H1 (cell line): Measurements from ENCODE around the gene PTX4. TPM values are rescaled to one million over a fixed set of nuclear protein-coding genes. Genes with fewer than 3 reads are reported as not detected.

Source experiments
- CTCF ChIA-PET: fragments of 300-600 bp; sonication (Branson Sonifier 250); formaldehyde crosslinking; loops from one replicate; lab custom pipeline; 2021; ENCODE audit not compliant: partially characterized antibody; lab: Charles Lee
- POLR2A ChIA-PET: fragments of 300-600 bp; sonication (Branson Sonifier 250); formaldehyde crosslinking; loops from one replicate; lab custom pipeline; 2021; ENCODE audit warnings: inconsistent platforms; ENCODE audit not compliant: partially characterized antibody; lab: Charles Lee
- DNase-seq, 2 experiments: peaks; one replicate each; pipeline versions ENCODE4 v3.0.0 to v3.0.0-alpha.2; 2010 to 2022; ENCODE audit warnings: low spot score in 2 of 2, low read depth in 1 of 2, mixed read lengths in 1 of 2
- FAIRE-seq: peaks from 2 replicates; lab custom pipeline; 2011; peaks lifted over from hg19 to GRCh38; lab: Jason Lieb, UNC
- H2AFZ ChIP-seq: 2 replicates; pipeline ENCODE4 v1.8.1; 2012; ENCODE audit warnings: low read length, inconsistent platforms
- H2AK5ac ChIP-seq: 2 replicates; pipeline ENCODE4 v1.6.1; 2013; ENCODE audit warnings: low read depth, low read length
- H2BK120ac ChIP-seq: replicated peaks from 2 replicates; pipeline ENCODE3; 2013; ENCODE audit warnings: low read depth, low read length, inconsistent platforms
- H2BK12ac ChIP-seq: 2 replicates; pipeline ENCODE4 v1.6.1; 2013; ENCODE audit warnings: low read depth, low read length
- H2BK15ac ChIP-seq: 2 replicates; pipeline ENCODE4 v1.6.1; 2013; ENCODE audit warnings: low read length
- H2BK20ac ChIP-seq: 2 replicates; pipeline ENCODE4 v1.6.1; 2013; ENCODE audit warnings: low read length
- H2BK5ac ChIP-seq: 2 replicates; pipeline ENCODE4 v1.6.1; 2013; ENCODE audit warnings: low read depth, low read length
- H3K14ac ChIP-seq: 2 replicates; pipeline ENCODE4 v1.6.1; 2013; ENCODE audit warnings: inconsistent platforms; ENCODE audit not compliant: insufficient read length
- H3K18ac ChIP-seq: 2 replicates; pipeline ENCODE4 v1.6.1; 2013; ENCODE audit warnings: low read length; ENCODE audit errors: extremely low read depth
- H3K23ac ChIP-seq: 2 replicates; pipeline ENCODE4 v1.6.1; 2013; ENCODE audit warnings: inconsistent platforms; ENCODE audit not compliant: insufficient read length
- H3K23me2 ChIP-seq: 2 replicates; pipeline ENCODE4 v1.6.1; 2013; ENCODE audit warnings: low read depth, low read length
- H3K27ac ChIP-seq: 2 replicates; pipeline ENCODE4 v1.6.1; 2011; ENCODE audit warnings: low read depth, low read length, inconsistent platforms
- H3K27me3 ChIP-seq, 4 experiments: replicated peaks in 1 of 4; 1 replicate in 1 of 4; 2 replicates in 3 of 4; pipeline versions ENCODE4 v1.6.1 to v1.8.1; 2011 to 2013; ENCODE audit warnings: low read length in 3 of 4, mild to moderate bottlenecking in 3 of 4, inconsistent platforms in 2 of 4, mixed read lengths in 2 of 4, moderate library complexity in 1 of 4; ENCODE audit not compliant: control insufficient read depth in 3 of 4, insufficient read depth in 3 of 4; ENCODE audit errors: extremely low read depth in 1 of 4
- H3K36me3 ChIP-seq, 4 experiments: 2 replicates each; pipeline versions ENCODE4 v1.6.1 to v1.8.1; 2011 to 2013; ENCODE audit warnings: mild to moderate bottlenecking in 4 of 4, low read length in 3 of 4, moderate library complexity in 2 of 4, control low read depth in 1 of 4, inconsistent platforms in 1 of 4; ENCODE audit not compliant: insufficient read depth in 4 of 4, control insufficient read depth in 2 of 4
- H3K4ac ChIP-seq: replicated peaks from 2 replicates; pipeline ENCODE3; 2013; ENCODE audit warnings: low read length, low read depth, mixed read lengths, inconsistent platforms; ENCODE audit not compliant: insufficient read length
- H3K4me1 ChIP-seq, 4 experiments: replicated peaks in 1 of 4; 1 replicate in 1 of 4; 2 replicates in 3 of 4; pipeline versions ENCODE4 v1.6.1 to v1.8.1; 2011 to 2013; ENCODE audit warnings: low read length in 3 of 4, inconsistent platforms in 2 of 4, mixed read lengths in 1 of 4; ENCODE audit not compliant: insufficient read depth in 4 of 4, control insufficient read depth in 3 of 4
- H3K4me2 ChIP-seq, 2 experiments: 2 replicates each; pipeline versions ENCODE4 v1.6.1 to v1.8.1; 2011 to 2013; ENCODE audit warnings: low read depth in 2 of 2, low read length in 2 of 2, control low read depth in 1 of 2, inconsistent platforms in 1 of 2, mild to moderate bottlenecking in 1 of 2; ENCODE audit not compliant: insufficient read depth in 1 of 2
- H3K4me3 ChIP-seq, 4 experiments: fragments of 200-600, 300-600 bp in 1 of 4; sonication (generic), shearing (Covaris generic), sonication (Bioruptor Twin) in 1 of 4; 2 replicates each; pipeline versions ENCODE4 v1.5.1 to v1.8.1; 2011 to 2016; ENCODE audit warnings: low read length in 4 of 4, low read depth in 3 of 4, control low read depth in 2 of 4, inconsistent platforms in 2 of 4, mild to moderate bottlenecking in 2 of 4, mixed read lengths in 1 of 4, moderate library complexity in 1 of 4; ENCODE audit not compliant: insufficient read depth in 2 of 4; ENCODE audit errors: extremely low read depth in 1 of 4
- H3K56ac ChIP-seq: replicated peaks from 2 replicates; pipeline ENCODE3; 2013; ENCODE audit warnings: low read depth, mild to moderate bottlenecking, mixed read lengths, low read length, inconsistent platforms; ENCODE audit not compliant: insufficient read length
- H3K79me1 ChIP-seq: 2 replicates; pipeline ENCODE4 v1.6.1; 2013; ENCODE audit warnings: low read depth, low read length, control low read depth
- H3K79me2 ChIP-seq, 2 experiments: 2 replicates each; pipeline versions ENCODE4 v1.6.1 to v1.8.1; 2012 to 2013; ENCODE audit warnings: low read length in 2 of 2, mild to moderate bottlenecking in 2 of 2, inconsistent platforms in 1 of 2; ENCODE audit not compliant: insufficient read depth in 2 of 2, control insufficient read depth in 1 of 2
- H3K9ac ChIP-seq, 4 experiments: replicated peaks in 1 of 4; 1 replicate in 1 of 4; 2 replicates in 3 of 4; pipeline versions ENCODE4 v1.6.1 to v1.8.1; 2011 to 2013; ENCODE audit warnings: low read depth in 3 of 4, low read length in 3 of 4, control low read depth in 2 of 4, mild to moderate bottlenecking in 2 of 4, moderate library complexity in 2 of 4, inconsistent platforms in 1 of 4; ENCODE audit errors: extremely low read depth in 1 of 4
- H3K9me3 ChIP-seq, 2 experiments: 2 replicates each; pipeline versions ENCODE4 v1.6.1 to v1.8.1; 2012 to 2013; ENCODE audit warnings: mild to moderate bottlenecking in 2 of 2, moderate library complexity in 2 of 2, control low read depth in 1 of 2, inconsistent platforms in 1 of 2, low read depth in 1 of 2, low read length in 1 of 2, mixed read lengths in 1 of 2; ENCODE audit not compliant: insufficient read depth in 2 of 2
- H4K20me1 ChIP-seq, 2 experiments: replicated peaks in 1 of 2; 2 replicates each; pipeline versions ENCODE3 to v1.8.1; 2011 to 2013; ENCODE audit warnings: inconsistent platforms in 2 of 2, low read length in 2 of 2, mild to moderate bottlenecking in 1 of 2; ENCODE audit not compliant: insufficient read depth in 2 of 2, control insufficient read depth in 1 of 2
- H4K5ac ChIP-seq: 2 replicates; pipeline ENCODE4 v1.6.1; 2013; ENCODE audit warnings: low read length, low read depth, mixed read lengths, inconsistent platforms; ENCODE audit not compliant: insufficient read length
- H4K8ac ChIP-seq: 2 replicates; pipeline ENCODE4 v1.8.0; 2013; ENCODE audit warnings: mild to moderate bottlenecking, moderate library complexity, low read length, inconsistent platforms; ENCODE audit not compliant: insufficient read depth; ENCODE audit errors: extremely low read depth
- H4K91ac ChIP-seq: replicated peaks from 2 replicates; pipeline ENCODE3; 2013; ENCODE audit warnings: low read length, mixed read lengths, inconsistent platforms; ENCODE audit not compliant: insufficient read length
- CTBP2 ChIP-seq: IDR thresholded peaks from 2 replicates; pipeline ENCODE4 v1.7.0; 2011; ENCODE audit warnings: borderline replicate concordance, mild to moderate bottlenecking, moderate library complexity, mixed read lengths, low read length; ENCODE audit not compliant: insufficient read depth, insufficient read length
- E2F6 ChIP-seq: IDR thresholded peaks from 2 replicates; pipeline ENCODE4 v1.6.1; 2012; ENCODE audit warnings: inconsistent platforms
- EGR1 ChIP-seq: IDR thresholded peaks from 2 replicates; pipeline ENCODE4 v1.6.1; 2011; ENCODE audit warnings: low read depth, low read length, borderline replicate concordance
- EP300 ChIP-seq, 2 experiments: IDR thresholded peaks; 1 replicate in 1 of 2; 2 replicates in 1 of 2; pipeline ENCODE4 v1.6.1; 2011 to 2012; ENCODE audit warnings: low read depth in 2 of 2, low read length in 2 of 2, mild to moderate bottlenecking in 2 of 2, borderline replicate concordance in 1 of 2, inconsistent platforms in 1 of 2, moderate library complexity in 1 of 2
- HDAC2 ChIP-seq, 2 experiments: fragments of 300-600 bp in 1 of 2; sonication (generic) in 1 of 2; IDR thresholded peaks; 2 replicates each; pipeline ENCODE4 v1.6.1; 2011 to 2012; ENCODE audit warnings: low read depth in 2 of 2, low read length in 2 of 2, mild to moderate bottlenecking in 2 of 2, moderate library complexity in 2 of 2, borderline replicate concordance in 1 of 2, inconsistent platforms in 1 of 2
- HDAC6 ChIP-seq: IDR thresholded peaks from one replicate; pipeline ENCODE4 v1.7.1; 2012; ENCODE audit warnings: low read depth, mild to moderate bottlenecking, inconsistent platforms, low read length, moderate library complexity
- NRF1 ChIP-seq: IDR thresholded peaks from 2 replicates; pipeline ENCODE4 v1.6.1; 2011; ENCODE audit warnings: mild to moderate bottlenecking, low read depth, low read length, improper control_type of control experiment
- POLR2AphosphoS5 ChIP-seq: IDR thresholded peaks from 2 replicates; pipeline ENCODE4 v1.6.1; 2011; ENCODE audit warnings: low read depth, low read length
- POU5F1 ChIP-seq: IDR thresholded peaks from 2 replicates; pipeline ENCODE4 v1.6.1; 2011; ENCODE audit warnings: low read depth, mild to moderate bottlenecking, low read length, moderate library complexity
- SP2 ChIP-seq: IDR thresholded peaks from 2 replicates; pipeline ENCODE4 v1.6.1; 2012; ENCODE audit warnings: mild to moderate bottlenecking, low read length, inconsistent platforms
- TAF7 ChIP-seq: optimal IDR thresholded peaks from 2 replicates; pipeline ENCODE3; 2011; ENCODE audit warnings: low read depth, mild to moderate bottlenecking, inconsistent platforms, low read length, moderate library complexity, borderline replicate concordance
- TCF12 ChIP-seq: IDR thresholded peaks from 2 replicates; pipeline ENCODE4 v1.6.1; 2011; ENCODE audit warnings: low read depth, mild to moderate bottlenecking, low read length
- YY1 ChIP-seq: IDR thresholded peaks from 2 replicates; pipeline ENCODE4 v1.6.1; 2011; ENCODE audit warnings: low read depth, mild to moderate bottlenecking, low read length
- WGBS, 2 experiments: shearing (Covaris generic) in 1 of 2; methylation state at CpG; one replicate each; pipeline versions ENCODE4 v1.1.6 to v1.1.7; 2013 to 2015; ENCODE audit warnings: low lambda C conversion rate in 2 of 2, mixed read lengths in 2 of 2, inconsistent platforms in 1 of 2, low coverage in 1 of 2, missing lambda C conversion rate in 1 of 2; ENCODE audit not compliant: insufficient replicate concordance in 2 of 2, insufficient coverage in 1 of 2, insufficient read length in 1 of 2; ENCODE audit errors: extremely low coverage in 1 of 2, missing lambda C conversion rate in 1 of 2; 5-methylcytosine and 5-hydroxymethylcytosine counted together
- polyA plus RNA-seq, 7 experiments: library from polyadenylated mRNA; depleted of rRNA in 3 of 7; stranded (reverse) in 5 of 7; unstranded in 2 of 7; fragments of >200 nt in 5 of 7; fragments of 200-250 nt in 2 of 7; gene quantifications; 1 replicate in 5 of 7; 2 replicates in 1 of 7; 4 replicates in 1 of 7; pipeline versions ENCODE4 v1.2.1 to v1.2.3, GENCODE V29; 2011 to 2013; ENCODE audit warnings: missing spikeins in 2 of 7, mixed read lengths in 2 of 7
- total RNA-seq: library from RNA; stranded (reverse); fragmentation: NEBNext Ultra II Directional; extraction: Animal tissue kit (Norgen Biotek cat#: 25700); gene quantifications from 2 replicates; pipeline ENCODE4 v1.2.1, GENCODE V29; 2021

The PTX4 gene
- total and polyA plus RNA-seq, 2 of the 8 experiments (the other 6 are each of a cell fraction or from before 2014, with no cell fraction given) = not detected

DNA sequence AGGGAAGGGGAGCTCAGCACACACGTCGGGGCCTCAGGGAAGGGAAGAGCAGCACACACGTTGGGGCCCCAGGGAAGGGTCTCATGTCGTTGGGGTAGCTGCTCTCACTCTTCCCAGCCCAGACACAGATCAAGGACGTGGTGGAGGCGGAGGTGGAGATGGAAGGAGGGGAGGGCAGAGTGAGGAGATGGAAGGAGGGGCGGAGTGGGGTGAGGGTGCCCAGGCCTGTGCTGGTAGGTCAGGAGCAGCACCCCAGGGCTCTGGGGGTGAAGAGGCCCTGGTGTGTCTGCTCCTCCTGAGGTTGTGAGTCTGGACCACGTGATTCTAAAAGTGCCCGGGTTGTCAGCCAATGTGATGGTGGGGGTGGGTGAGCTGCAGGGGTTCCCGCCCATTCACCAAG is 28.8 kb downstream of the PTX4 start:
- H3K56ac ChIP-seq = no peak overlapping the region
- H3K79me1 ChIP-seq = no peaks in the 10 kb centered on the region; the same call in 1 of the 2 replicates
- no peak for TF ChIP-seq POU5F1
- no peak for TF ChIP-seq E2F6
- TF ChIP-seq CTBP2 = no peak
- TF ChIP-seq SP2 = no peak
- TF ChIP-seq EGR1 = no peak
- TF ChIP-seq YY1 = no peak
- no peak for TF ChIP-seq TAF7
- no peak for TF ChIP-seq HDAC6
- no peak for TF ChIP-seq HDAC2 (IDR thresholded peaks at IDR 0.05; ENCODE audit: borderline replicate concordance in 1 of 2, low read depth in 2 of 2, low read length in 2 of 2)
- no peak for TF ChIP-seq EP300 (IDR thresholded peaks at IDR 0.05; ENCODE audit: borderline replicate concordance in 1 of 2, low read depth in 2 of 2, low read length in 2 of 2)
- no peak for TF ChIP-seq NRF1
- TF ChIP-seq TCF12 = no peak
- TF ChIP-seq POLR2AphosphoS5 = no peak
- no peak overlapping the region for H3K18ac ChIP-seq
- no peak overlapping the region for H2BK5ac ChIP-seq
- no peak overlapping the region for H3K14ac ChIP-seq
- peaks cover 0 to 37% (median 6%) of the 10 kb centered on the region in 4 experiments; a peak in 6 of 8 replicates for H3K36me3 ChIP-seq
- H3K27ac ChIP-seq = no peak overlapping the region
- CTCF ChIA-PET = interaction anchor here (0.6 to 0.8 kb wide), 3 partner anchors 11 to 299 kb away, joined by 3 read pairs; no protein-coding TSS in a partner anchor
- H3K4me2 ChIP-seq = no peak overlapping the region
- peaks cover 0 to 7% of the 10 kb centered on the region in 2 experiments for H4K20me1 ChIP-seq
- H2AK5ac ChIP-seq = no peak overlapping the region
- FAIRE-seq (no peak), DNase-seq (peak in 1 of 2 experiments; percentile 19)
- H3K9ac ChIP-seq = no peak overlapping the region
- no peak overlapping the region for H3K23ac ChIP-seq
- no peak overlapping the region for H3K4me3 ChIP-seq
- no peak overlapping the region for H2AFZ ChIP-seq
- H4K5ac ChIP-seq = no peak overlapping the region
- no peaks in the 10 kb centered on the region for H3K4me1 ChIP-seq
- H3K79me2 ChIP-seq = no peaks in the 10 kb centered on the region; a peak in 1 of 4 replicates
- no peak overlapping the region for H2BK120ac ChIP-seq
- H4K8ac ChIP-seq = 0 out of 2 replicates have a peak overlapping the region, but pooled peaks have one; percentile 25
- H3K23me2 ChIP-seq = no peaks in the 10 kb centered on the region
- POLR2A ChIA-PET = interaction anchor here (1.4 to 2.2 kb wide), 2 partner anchors 10 to 56 kb away, joined by 3 to 6 read pairs; no protein-coding TSS in a partner anchor
- no peak overlapping the region for H2BK20ac ChIP-seq
- WGBS, 2 experiments = 93% methylated on average over 10 of the region's 10 CpGs; no CpG with 5 or more reads in 1 of the 2 experiments
- H3K27me3 ChIP-seq = no peaks in the 10 kb centered on the region
- no peaks in the 10 kb centered on the region for H3K9me3 ChIP-seq
- no peak overlapping the region for H3K4ac ChIP-seq
- H2BK12ac ChIP-seq = no peak overlapping the region
- no peak overlapping the region for H2BK15ac ChIP-seq
- no peak overlapping the region for H4K91ac ChIP-seq
